Caco-2 (cell line): ENCODE data around the gene PLOD2. TPM values are rescaled to one million over a fixed set of nuclear protein-coding genes. Genes with fewer than 3 reads are reported as not detected.

ENCODE experiments used
- BruUV-seq: library from RNA; stranded (reverse); fragments of 400-500 nt; replicated peaks from 2 replicates; lab custom pipeline; 2021; lab: Mats Ljungman, UMichigan
- CTCF ChIA-PET: fragments of 300-600 bp; sonication (Branson Sonifier 250); formaldehyde crosslinking; loops from one replicate; lab custom pipeline; 2022; ENCODE audit warnings: antibody characterized with exemption; lab: Charles Lee
- POLR2A ChIA-PET: fragments of 300-600 bp; sonication (Branson Sonifier 250); formaldehyde crosslinking; loops from one replicate; lab custom pipeline; 2022; ENCODE audit warnings: antibody characterized with exemption; lab: Charles Lee
- DNase-seq, 2 experiments: peaks; one replicate each; pipeline versions ENCODE4 v3.0.0 to v3.0.0-alpha.2; 2020 to 2022
- H3K27me3 ChIP-seq: replicated peaks from 2 replicates; pipeline ENCODE4 v1.6.0; 2011; ENCODE audit warnings: low read length; ENCODE audit not compliant: control insufficient read depth, insufficient read depth
- H3K36me3 ChIP-seq: 2 replicates; pipeline ENCODE4 v1.5.1; 2011; ENCODE audit warnings: low read length; ENCODE audit not compliant: control insufficient read depth, insufficient read depth
- H3K4me1 ChIP-seq: fragments of 250-450 bp; sonication (Bioruptor Pico); 2 replicates; pipeline ENCODE4 v1.5.1; 2020; ENCODE audit warnings: mild to moderate bottlenecking
- H3K4me3 ChIP-seq: 2 replicates; pipeline ENCODE4 v1.5.1; 2011; ENCODE audit warnings: low read depth, mild to moderate bottlenecking, control low read depth, low read length
- H3K9me3 ChIP-seq: fragments of 250-450 bp; sonication (Bioruptor Pico); 2 replicates; pipeline ENCODE4 v1.5.1; 2020; ENCODE audit warnings: mild to moderate bottlenecking, moderate library complexity
- H3K27ac Mint-ChIP-seq: one replicate; pipeline ENCODE4 v1.8.0; 2022; ENCODE audit warnings: mixed read lengths; ENCODE audit not compliant: unreplicated experiment
- H3K27me3 Mint-ChIP-seq: one replicate; pipeline ENCODE4 v1.8.0; 2022; ENCODE audit warnings: mixed read lengths; ENCODE audit not compliant: insufficient read depth, unreplicated experiment
- H3K36me3 Mint-ChIP-seq: one replicate; pipeline ENCODE4 v1.8.0; 2022; ENCODE audit warnings: mild to moderate bottlenecking, mixed read lengths; ENCODE audit not compliant: insufficient read depth, unreplicated experiment
- H3K4me1 Mint-ChIP-seq: one replicate; pipeline ENCODE4 v1.8.0; 2022; ENCODE audit warnings: low read depth, mixed read lengths; ENCODE audit not compliant: unreplicated experiment
- H3K4me3 Mint-ChIP-seq: one replicate; pipeline ENCODE4 v1.8.0; 2022; ENCODE audit warnings: mild to moderate bottlenecking, moderate library complexity, mixed read lengths; ENCODE audit not compliant: unreplicated experiment
- H3K9me3 Mint-ChIP-seq: one replicate; pipeline ENCODE4 v1.8.0; 2022; ENCODE audit warnings: mixed read lengths; ENCODE audit not compliant: unreplicated experiment
- intact Hi-C: fragments of 100-400 bp; cut with micrococcal nuclease; formaldehyde crosslinking; loops from one replicate; pipeline ENCODE4 v1.10.0; 2022; ENCODE audit not compliant: unreplicated experiment
- total RNA-seq: library from RNA; stranded (reverse); gene quantifications from 2 replicates; pipeline ENCODE4 v1.2.3, GENCODE V29; 2022
- TF ChIP-seq, protein P1 (sequence below), 2 experiments: fragments of 200-600 bp in 1 of 2; IDR thresholded peaks; 1 replicate in 1 of 2; 2 replicates in 1 of 2; pipeline versions ENCODE4 v1.5.1 to v1.8.0; 2011 to 2022; ENCODE audit warnings: antibody characterized with exemption in 1 of 2, control low read depth in 1 of 2, inconsistent platforms in 1 of 2, low read depth in 1 of 2, low read length in 1 of 2, mild to moderate bottlenecking in 1 of 2, moderate library complexity in 1 of 2; ENCODE audit not compliant: insufficient read depth in 1 of 2, severe bottlenecking in 1 of 2, unreplicated experiment in 1 of 2

Gene PLOD2
- total RNA-seq, 1 experiment from 2014 or later = 53.1 TPM

- H3K27me3 Mint-ChIP-seq = no peaks in the 10 kb centered on the region
- H3K36me3 Mint-ChIP-seq = peaks cover 25% of the 10 kb centered on the region
- DNase-seq = no peak
- no TSS peak for BruUV-seq
- no peak overlapping the region for H3K4me3 ChIP-seq
- H3K4me1 ChIP-seq = no peaks in the 10 kb centered on the region
- no peaks in the 10 kb centered on the region for H3K36me3 ChIP-seq
- no peak overlapping the region for H3K27ac Mint-ChIP-seq
- H3K4me3 Mint-ChIP-seq = no peak overlapping the region
- H3K9me3 Mint-ChIP-seq = peaks cover 23% of the 10 kb centered on the region
- TF ChIP-seq, protein P1, sequence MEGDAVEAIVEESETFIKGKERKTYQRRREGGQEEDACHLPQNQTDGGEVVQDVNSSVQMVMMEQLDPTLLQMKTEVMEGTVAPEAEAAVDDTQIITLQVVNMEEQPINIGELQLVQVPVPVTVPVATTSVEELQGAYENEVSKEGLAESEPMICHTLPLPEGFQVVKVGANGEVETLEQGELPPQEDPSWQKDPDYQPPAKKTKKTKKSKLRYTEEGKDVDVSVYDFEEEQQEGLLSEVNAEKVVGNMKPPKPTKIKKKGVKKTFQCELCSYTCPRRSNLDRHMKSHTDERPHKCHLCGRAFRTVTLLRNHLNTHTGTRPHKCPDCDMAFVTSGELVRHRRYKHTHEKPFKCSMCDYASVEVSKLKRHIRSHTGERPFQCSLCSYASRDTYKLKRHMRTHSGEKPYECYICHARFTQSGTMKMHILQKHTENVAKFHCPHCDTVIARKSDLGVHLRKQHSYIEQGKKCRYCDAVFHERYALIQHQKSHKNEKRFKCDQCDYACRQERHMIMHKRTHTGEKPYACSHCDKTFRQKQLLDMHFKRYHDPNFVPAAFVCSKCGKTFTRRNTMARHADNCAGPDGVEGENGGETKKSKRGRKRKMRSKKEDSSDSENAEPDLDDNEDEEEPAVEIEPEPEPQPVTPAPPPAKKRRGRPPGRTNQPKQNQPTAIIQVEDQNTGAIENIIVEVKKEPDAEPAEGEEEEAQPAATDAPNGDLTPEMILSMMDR (IDR thresholded peaks at IDR 0.05; ENCODE audit: insufficient read depth in 1 of 2, low read depth in 1 of 2, low read length in 1 of 2, severe bottlenecking in 1 of 2, unreplicated experiment in 1 of 2) = no peak
- POLR2A ChIA-PET = no interaction called here
- H3K9me3 ChIP-seq = peaks cover 5% of the 10 kb centered on the region; the same call in 1 of the 2 replicates
- no peaks in the 10 kb centered on the region for H3K27me3 ChIP-seq
- no peaks in the 10 kb centered on the region for H3K4me1 Mint-ChIP-seq
- CTCF ChIA-PET = no interaction called here
- intact Hi-C loops = no loop called here
Measured at GRCh38 chr3:146111337-146111736, 49.6 kb downstream of the PLOD2 start.

GRCh38 chr3:146110161-146110560, 50.8 kb downstream of the PLOD2 start:
- DNase-seq = no peak
- Histone ChIP-seq H3K9me3 (peaks cover 5% of the 10 kb centered on the region; the same call in 1 of the 2 replicates), H3K27me3 (no peaks in the 10 kb centered on the region), H3K36me3 (no peaks in the 10 kb centered on the region), H3K4me3 (no peak overlapping the region), H3K4me1 (no peaks in the 10 kb centered on the region)
- Mint-ChIP-seq H3K36me3 (peaks cover 25% of the 10 kb centered on the region), H3K4me3 (no peak overlapping the region), H3K27ac (no peak overlapping the region), H3K4me1 (no peaks in the 10 kb centered on the region), H3K9me3 (peaks cover 15% of the 10 kb centered on the region), H3K27me3 (no peaks in the 10 kb centered on the region)
- TF ChIP-seq, protein P1 (IDR thresholded peaks at IDR 0.05; ENCODE audit: insufficient read depth in 1 of 2, low read depth in 1 of 2, low read length in 1 of 2, severe bottlenecking in 1 of 2, unreplicated experiment in 1 of 2) = no peak
- ChIA-PET CTCF (no interaction called here), POLR2A (no interaction called here)
- no TSS peak for BruUV-seq
- intact Hi-C loops = no loop called here

DNA sequence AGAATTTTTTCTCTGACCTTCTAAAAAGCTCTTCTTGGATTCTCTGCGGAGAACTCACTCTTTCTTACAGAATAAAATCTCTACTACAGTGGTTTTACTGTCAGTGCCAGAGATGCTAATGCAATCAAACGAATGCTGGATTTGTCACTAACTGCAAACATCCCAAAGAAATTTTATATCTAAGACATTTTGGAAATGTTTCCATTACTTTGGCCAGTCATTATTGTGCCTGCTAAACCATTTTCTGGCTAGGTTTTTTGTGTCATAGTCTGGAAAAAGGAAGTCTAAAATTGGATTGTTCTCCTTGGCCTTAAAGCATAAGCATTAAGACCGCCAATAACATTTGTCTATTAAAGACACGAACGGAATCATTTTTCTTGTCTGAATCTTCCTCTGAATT, 54.0 kb downstream of the PLOD2 start:
- Mint-ChIP-seq H3K9me3 (no peaks in the 10 kb centered on the region), H3K27ac (no peak overlapping the region), H3K4me3 (no peak overlapping the region), H3K36me3 (peaks cover 10% of the 10 kb centered on the region), H3K4me1 (no peaks in the 10 kb centered on the region), H3K27me3 (no peaks in the 10 kb centered on the region)
- Histone ChIP-seq H3K4me1 (no peaks in the 10 kb centered on the region), H3K27me3 (no peaks in the 10 kb centered on the region), H3K36me3 (no peaks in the 10 kb centered on the region; the same call in 1 of the 2 replicates), H3K4me3 (no peak overlapping the region), H3K9me3 (no peaks in the 10 kb centered on the region)
- BruUV-seq = no TSS peak
- intact Hi-C loops = no loop called here
- POLR2A ChIA-PET = no interaction called here
- no peak for DNase-seq
- TF ChIP-seq, protein P1 (IDR thresholded peaks at IDR 0.05; ENCODE audit: insufficient read depth in 1 of 2, low read depth in 1 of 2, low read length in 1 of 2, severe bottlenecking in 1 of 2, unreplicated experiment in 1 of 2) = no peak
- CTCF ChIA-PET = no interaction called here
